K562 (cell line): ENCODE measurements around the gene SLC29A3. TPM values are rescaled to one million over a fixed set of nuclear protein-coding genes. Genes with fewer than 3 reads are reported as not detected.
A peak's percentile ranks its signal among the peaks of the same experiment; 100 is the strongest.

Experiments used
- ATF6 ChIP-seq: sonication (generic); formaldehyde crosslinking; IDR thresholded peaks from 2 replicates; pipeline ENCODE4 v1.4.0; 2020; ENCODE audit warnings: mild to moderate bottlenecking, missing genetic modification reagents
- CHD7 ChIP-seq: fragments of 200-600 bp; sonication (generic); IDR thresholded peaks from one replicate; pipeline ENCODE4 v1.6.1; 2012; ENCODE audit warnings: mild to moderate bottlenecking, low read depth, low read length, inconsistent platforms
- FOXK1 ChIP-seq: sonication (generic); formaldehyde crosslinking; IDR thresholded peaks from 2 replicates; pipeline ENCODE4 v1.8.0; 2022; ENCODE audit warnings: missing genetic modification reagents, mild to moderate bottlenecking, borderline replicate concordance
- GABPB1 ChIP-seq: sonication (generic); formaldehyde crosslinking; IDR thresholded peaks from 2 replicates; pipeline ENCODE4 v1.8.0; 2022; ENCODE audit warnings: mild to moderate bottlenecking, missing genetic modification reagents
- MYC ChIP-seq, 2 experiments: fragments of 250-450 bp in 1 of 2; sonication (Bioruptor Pico) in 1 of 2; IDR thresholded peaks; 2 replicates each; pipeline versions ENCODE4 v1.5.1 to v1.6.1; 2012 to 2021; ENCODE audit warnings: low read depth in 2 of 2, borderline replicate concordance in 1 of 2, improper control_type of control experiment in 1 of 2, low read length in 1 of 2, mild to moderate bottlenecking in 1 of 2, moderate library complexity in 1 of 2
- RUNX1 ChIP-seq: sonication (generic); IDR thresholded peaks from 2 replicates; pipeline ENCODE4 v1.6.1; 2016; ENCODE audit warnings: antibody characterized with exemption, low read depth
- TAF15 ChIP-seq: fragments of 200-400 bp; formaldehyde crosslinking; IDR thresholded peaks from 2 replicates; pipeline ENCODE4 v1.6.1; 2017; ENCODE audit warnings: mild to moderate bottlenecking, low read depth, low read length, moderate library complexity
- ZBTB43 ChIP-seq: sonication (generic); formaldehyde crosslinking; IDR thresholded peaks from 2 replicates; pipeline ENCODE4 v1.8.0; 2023; ENCODE audit warnings: mild to moderate bottlenecking, missing genetic modification reagents
- ZNF217 ChIP-seq: sonication (generic); formaldehyde crosslinking; IDR thresholded peaks from 2 replicates; pipeline ENCODE4 v1.8.0; 2022; ENCODE audit warnings: mild to moderate bottlenecking, missing genetic modification reagents
- ZNF561 ChIP-seq: fragments of 450-650 bp; formaldehyde crosslinking; conservative IDR thresholded peaks from 2 replicates; pipeline ENCODE4 v1.4.0; 2020; ENCODE audit warnings: mild to moderate bottlenecking, moderate library complexity
- polyA plus RNA-seq, 8 experiments: library from polyadenylated mRNA; depleted of rRNA in 4 of 8; stranded (reverse) in 5 of 8; unstranded in 3 of 8; fragments of >200 nt; fragmentation: Nextera tagmentation in 2 of 8; fragmentation: Illumina TruSeq in 1 of 8; extraction: Ambion mirVana in 2 of 8; extraction: Trizol in 1 of 8; gene quantifications; 2 replicates each; pipeline versions ENCODE4 v1.2.1 to v1.2.3, GENCODE V29; 2011 to 2014; ENCODE audit warnings: inconsistent platforms in 1 of 8, missing spikeins in 1 of 8
- total RNA-seq, 7 experiments: library from RNA; depleted of rRNA in 6 of 7; stranded (reverse); fragments of >200 nt in 6 of 7; fragmentation: Illumina TruSeq in 2 of 7; extraction: Trizol in 2 of 7; gene quantifications; 2 replicates each; pipeline versions ENCODE4 v1.2.1 to v1.2.3, GENCODE V29; 2011 to 2021; ENCODE audit warnings: low replicate concordance in 1 of 7

SLC29A3 gene
- total and polyA plus RNA-seq, 9 of the 15 experiments (the other 6 are each of a cell fraction or from before 2014, with no cell fraction given), result 2.1 to 10.7 (median 4.6) TPM

GRCh38 chr10:71383972-71384687, 65.1 kb downstream of the SLC29A3 start (continued):
- TF ChIP-seq CHD7 (no peak), ZNF561 (CRISPR knock-in tag) (no peak), GABPB1 (CRISPR knock-in tag) (no peak), RUNX1 (0 out of 2 replicates have a peak, but pooled peaks have one; percentile 32), ATF6 (CRISPR knock-in tag) (no peak), FOXK1 (peak; percentile 54; the same call in 1 of the 2 replicates), TAF15 (no peak), ZNF217 (CRISPR knock-in tag) (no peak), MYC (IDR thresholded peaks at IDR 0.05; ENCODE audit: low read depth, low read length) (no peak), MYC (CRISPR knock-in tag; IDR thresholded peaks at IDR 0.05; ENCODE audit: borderline replicate concordance, low read depth) (no peak), ZBTB43 (no peak)
